ENCODE data around the gene PM20D1.
"Not testable (repeated sequence)": the region's sequence is repeated elsewhere in the genome, so short reads cannot be mapped to it uniquely, and the experiment has no call there.

- not testable (repeated sequence) for TF ChIP-seq CTCF, POLR2AphosphoS5 (IDR thresholded peaks at IDR 0.05)
These were observed 7.6 kb upstream of the PM20D1 start for GRCh38 chr1:205857501-205857900.
